Neural progenitor cell (in vitro differentiated cells): ENCODE results near the gene YWHAH. TPM values are rescaled to one million over a fixed set of nuclear protein-coding genes. Genes with fewer than 3 reads are reported as not detected.
A peak's percentile ranks its signal among the peaks of the same experiment; 100 is the strongest.

Experiments used
- DNase-seq: peaks from one replicate; pipeline ENCODE4 v3.0.0-alpha.2; 2016; ENCODE audit warnings: low spot score
- H2AFZ ChIP-seq: fragments of 200-600 bp; sonication (generic); replicated peaks from 2 replicates; pipeline ENCODE4 v1.6.1; 2016; ENCODE audit warnings: antibody characterized with exemption
- H3F3A ChIP-seq: fragments of 200-600 bp; sonication (generic); 2 replicates; pipeline ENCODE4 v1.6.1; 2016; ENCODE audit warnings: antibody characterized with exemption, low read depth
- H3K27ac ChIP-seq: fragments of 200-600 bp; sonication (generic); 2 replicates; pipeline ENCODE4 v1.5.1; 2016; ENCODE audit warnings: mild to moderate bottlenecking
- H3K27me3 ChIP-seq: fragments of 200-600 bp; sonication (generic); 2 replicates; pipeline ENCODE4 v1.6.1; 2016; ENCODE audit warnings: mild to moderate bottlenecking, moderate library complexity
- H3K36me3 ChIP-seq: fragments of 200-600 bp; sonication (generic); 2 replicates; pipeline ENCODE4 v1.5.1; 2016
- H3K4me1 ChIP-seq: fragments of 200-600 bp; sonication (generic); 2 replicates; pipeline ENCODE4 v1.6.1; 2016; ENCODE audit warnings: mixed run types
- H3K4me2 ChIP-seq: fragments of 200-600 bp; sonication (generic); 2 replicates; pipeline ENCODE4 v1.6.1; 2016
- H3K4me3 ChIP-seq: fragments of 200-600 bp; sonication (generic); 2 replicates; pipeline ENCODE4 v1.5.1; 2016
- H3K79me2 ChIP-seq: fragments of 200-600 bp; sonication (generic); 2 replicates; pipeline ENCODE4 v1.6.1; 2016; ENCODE audit warnings: low read depth
- H3K9ac ChIP-seq: fragments of 200-600 bp; sonication (generic); 2 replicates; pipeline ENCODE4 v1.6.1; 2016
- H3K9me3 ChIP-seq: fragments of 200-600 bp; sonication (generic); 2 replicates; pipeline ENCODE4 v1.5.1; 2016; ENCODE audit warnings: low read depth
- H4K20me1 ChIP-seq: fragments of 200-600 bp; sonication (generic); 2 replicates; pipeline ENCODE4 v1.6.1; 2016; ENCODE audit warnings: low read depth
- H3K27ac Mint-ChIP-seq: 3 replicates; pipeline ENCODE4 v1.8.0; 2021; ENCODE audit warnings: mixed read lengths
- H3K27me3 Mint-ChIP-seq: 2 replicates; pipeline ENCODE4 v1.8.0; 2022; ENCODE audit warnings: low read depth, mild to moderate bottlenecking, inconsistent platforms, moderate library complexity, mixed read lengths; ENCODE audit not compliant: insufficient read depth
- H3K36me3 Mint-ChIP-seq: 3 replicates; pipeline ENCODE4 v1.8.0; 2021; ENCODE audit warnings: mixed read lengths
- H3K4me1 Mint-ChIP-seq: 3 replicates; pipeline ENCODE4 v1.8.0; 2021; ENCODE audit warnings: mixed read lengths
- H3K4me3 Mint-ChIP-seq: 3 replicates; pipeline ENCODE4 v1.8.0; 2021; ENCODE audit warnings: mild to moderate bottlenecking, moderate library complexity, mixed read lengths
- H3K9me3 Mint-ChIP-seq: 3 replicates; pipeline ENCODE4 v1.8.0; 2020; ENCODE audit warnings: mixed read lengths
- CTCF ChIP-seq: fragments of 200-600 bp; sonication (generic); IDR thresholded peaks from 2 replicates; pipeline ENCODE4 v1.5.1; 2017; ENCODE audit warnings: antibody characterized with exemption, mild to moderate bottlenecking
- EZH2 ChIP-seq: fragments of 200-600 bp; sonication (generic); IDR thresholded peaks from 2 replicates; pipeline ENCODE4 v1.6.1; 2017; ENCODE audit warnings: antibody characterized with exemption, mild to moderate bottlenecking, moderate library complexity
- EZH2phosphoT487 ChIP-seq: fragments of 200-600 bp; sonication (generic); IDR thresholded peaks from 2 replicates; pipeline ENCODE4 v1.6.1; 2017; ENCODE audit warnings: antibody characterized with exemption
- total RNA-seq: library from RNA; depleted of rRNA; stranded (reverse); fragments of >200 nt; gene quantifications from 2 replicates; pipeline ENCODE4 v1.2.3, GENCODE V29; 2015; ENCODE audit warnings: low replicate concordance

The YWHAH gene
- total RNA-seq, 1 donor from 2014 or later, result 158 TPM

- H3K4me1 Mint-ChIP-seq, result peaks cover 21% of the 10 kb centered on the region
- H3K27ac Mint-ChIP-seq, result no peak overlapping the region
- H3K9me3 Mint-ChIP-seq, result no peaks in the 10 kb centered on the region
- H3K9me3 ChIP-seq, result no peaks in the 10 kb centered on the region
- no peaks in the 10 kb centered on the region for H3K36me3 ChIP-seq
- H3K4me3 Mint-ChIP-seq, result no peak overlapping the region
- no peak for DNase-seq
- no peak overlapping the region for H3K9ac ChIP-seq
- no peaks in the 10 kb centered on the region for H3K27me3 ChIP-seq
- H2AFZ ChIP-seq, result no peak overlapping the region
- no peaks in the 10 kb centered on the region for H3K27me3 Mint-ChIP-seq
- H3K4me3 ChIP-seq, result no peak overlapping the region
- H3K27ac ChIP-seq, result no peak overlapping the region
- no peak overlapping the region for H3K4me2 ChIP-seq
- no peaks in the 10 kb centered on the region for H3K36me3 Mint-ChIP-seq
- TF ChIP-seq CTCF (no peak), EZH2phosphoT487 (no peak), EZH2 (no peak)
- H3F3A ChIP-seq, result no peaks in the 10 kb centered on the region
- no peaks in the 10 kb centered on the region for H4K20me1 ChIP-seq
- H3K4me1 ChIP-seq, result peaks cover 10% of the 10 kb centered on the region
- H3K79me2 ChIP-seq, result no peaks in the 10 kb centered on the region
These were observed 21.2 kb upstream of the YWHAH start for GRCh38 chr22:31923136-31923535.

- Histone ChIP-seq H3K36me3 (no peaks in the 10 kb centered on the region), H2AFZ (no peak overlapping the region), H3K9ac (no peak overlapping the region), H3K4me3 (no peak overlapping the region), H3K4me1 (peaks cover 10% of the 10 kb centered on the region), H3K9me3 (no peaks in the 10 kb centered on the region), H3K27ac (no peak overlapping the region), H3K79me2 (no peaks in the 10 kb centered on the region), H3F3A (no peaks in the 10 kb centered on the region), H3K27me3 (no peaks in the 10 kb centered on the region), H3K4me2 (no peak overlapping the region), H4K20me1 (no peaks in the 10 kb centered on the region)
- Mint-ChIP-seq H3K9me3 (no peaks in the 10 kb centered on the region), H3K27me3 (peaks cover 1% of the 10 kb centered on the region), H3K27ac (peak overlapping the region; percentile 61), H3K4me3 (no peak overlapping the region), H3K36me3 (no peaks in the 10 kb centered on the region), H3K4me1 (peaks cover 15% of the 10 kb centered on the region)
- TF ChIP-seq EZH2, result no peak
- TF ChIP-seq EZH2phosphoT487, result no peak
- no peak for TF ChIP-seq CTCF
- no peak for DNase-seq
These were observed 20.6 kb upstream of the YWHAH start for GRCh38 chr22:31923747-31924146.

- peaks cover 14% of the 10 kb centered on the region for H3K4me1 Mint-ChIP-seq
- Histone ChIP-seq H3K4me2 (no peak overlapping the region), H3K27me3 (no peaks in the 10 kb centered on the region), H3K9ac (no peak overlapping the region), H3K4me1 (peaks cover 10% of the 10 kb centered on the region), H3K79me2 (no peaks in the 10 kb centered on the region), H3F3A (no peaks in the 10 kb centered on the region), H3K4me3 (no peak overlapping the region), H3K36me3 (no peaks in the 10 kb centered on the region), H4K20me1 (no peaks in the 10 kb centered on the region), H3K9me3 (no peaks in the 10 kb centered on the region), H2AFZ (no peak overlapping the region), H3K27ac (no peak overlapping the region)
- H3K36me3 Mint-ChIP-seq, result no peaks in the 10 kb centered on the region
- DNase-seq, result no peak
- H3K4me3 Mint-ChIP-seq, result no peak overlapping the region
- TF ChIP-seq EZH2phosphoT487 (no peak), EZH2 (no peak), CTCF (no peak)
- H3K27me3 Mint-ChIP-seq, result peaks cover 3% of the 10 kb centered on the region
- H3K27ac Mint-ChIP-seq, result peak overlapping the region; percentile 8
- H3K9me3 Mint-ChIP-seq, result no peaks in the 10 kb centered on the region
These were observed 19.3 kb upstream of the YWHAH start for GRCh38 chr22:31925056-31925455.
